Measurements from ENCODE around the gene CSTF2. TPM values are rescaled to one million over a fixed set of nuclear protein-coding genes. Genes with fewer than 3 reads are reported as not detected.

Gene CSTF2
- total RNA-seq, 1 experiment from 2014 or later = 41.5 TPM

DNA sequence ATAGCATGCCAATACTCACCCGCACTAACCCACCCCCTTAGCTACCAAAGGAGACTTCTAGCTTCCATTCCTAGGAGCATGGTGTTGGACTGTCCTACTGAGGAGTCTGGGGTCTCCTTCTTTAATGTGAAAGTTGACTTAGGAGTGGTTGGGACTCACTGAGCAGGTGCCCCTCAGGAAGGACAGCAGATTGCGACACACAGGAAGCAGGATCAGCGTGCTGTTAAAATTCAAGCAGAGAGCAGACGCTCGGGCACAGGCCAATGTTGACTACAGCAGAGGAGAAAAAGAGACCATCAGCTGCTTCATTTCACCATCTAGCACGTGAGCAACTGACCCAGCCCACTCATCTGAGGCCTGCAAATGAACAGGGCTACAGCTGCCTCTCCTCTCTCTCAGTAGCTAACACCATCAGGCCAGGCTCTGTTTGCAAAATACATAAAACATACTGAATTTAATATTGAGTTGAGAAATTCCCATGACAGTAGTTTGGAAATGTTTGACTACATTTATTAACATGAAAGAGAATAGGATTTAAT, 43.2 kb downstream of the CSTF2 start:
- TF ChIP-seq, protein P1, sequence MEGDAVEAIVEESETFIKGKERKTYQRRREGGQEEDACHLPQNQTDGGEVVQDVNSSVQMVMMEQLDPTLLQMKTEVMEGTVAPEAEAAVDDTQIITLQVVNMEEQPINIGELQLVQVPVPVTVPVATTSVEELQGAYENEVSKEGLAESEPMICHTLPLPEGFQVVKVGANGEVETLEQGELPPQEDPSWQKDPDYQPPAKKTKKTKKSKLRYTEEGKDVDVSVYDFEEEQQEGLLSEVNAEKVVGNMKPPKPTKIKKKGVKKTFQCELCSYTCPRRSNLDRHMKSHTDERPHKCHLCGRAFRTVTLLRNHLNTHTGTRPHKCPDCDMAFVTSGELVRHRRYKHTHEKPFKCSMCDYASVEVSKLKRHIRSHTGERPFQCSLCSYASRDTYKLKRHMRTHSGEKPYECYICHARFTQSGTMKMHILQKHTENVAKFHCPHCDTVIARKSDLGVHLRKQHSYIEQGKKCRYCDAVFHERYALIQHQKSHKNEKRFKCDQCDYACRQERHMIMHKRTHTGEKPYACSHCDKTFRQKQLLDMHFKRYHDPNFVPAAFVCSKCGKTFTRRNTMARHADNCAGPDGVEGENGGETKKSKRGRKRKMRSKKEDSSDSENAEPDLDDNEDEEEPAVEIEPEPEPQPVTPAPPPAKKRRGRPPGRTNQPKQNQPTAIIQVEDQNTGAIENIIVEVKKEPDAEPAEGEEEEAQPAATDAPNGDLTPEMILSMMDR (IDR thresholded peaks at IDR 0.05; ENCODE audit: insufficient read depth in 1 of 2, low read depth in 1 of 2, low read length in 1 of 2, severe bottlenecking in 1 of 2, unreplicated experiment in 1 of 2) = no peak
- Histone ChIP-seq H3K36me3 (ENCODE audit: control insufficient read depth, insufficient read depth, low read length) (no peaks in the 10 kb centered on the region), H3K4me1 (no peaks in the 10 kb centered on the region), H3K27me3 (replicated peaks; ENCODE audit: control insufficient read depth, insufficient read depth, low read length) (no peaks in the 10 kb centered on the region), H3K9me3 (no peaks in the 10 kb centered on the region), H3K4me3 (ENCODE audit: low read depth, low read length) (no peak overlapping the region)
- H3K27me3 Mint-ChIP-seq (ENCODE audit: insufficient read depth, unreplicated experiment) = no peaks in the 10 kb centered on the region
- no TSS peak for BruUV-seq (replicated peaks)
- ChIA-PET CTCF (no interaction called here), POLR2A (no interaction called here)
- peaks cover 7% of the 10 kb centered on the region for H3K4me1 Mint-ChIP-seq (ENCODE audit: low read depth, unreplicated experiment)
- peaks cover 12% of the 10 kb centered on the region for H3K36me3 Mint-ChIP-seq (ENCODE audit: insufficient read depth, unreplicated experiment)
- no peak overlapping the region for H3K27ac Mint-ChIP-seq (ENCODE audit: unreplicated experiment)
- intact Hi-C loops (cut with micrococcal nuclease; ENCODE audit: unreplicated experiment) = no loop called here
- no peaks in the 10 kb centered on the region for H3K9me3 Mint-ChIP-seq (ENCODE audit: unreplicated experiment)
- no peak overlapping the region for H3K4me3 Mint-ChIP-seq (ENCODE audit: unreplicated experiment)
- no peak for DNase-seq

DNA sequence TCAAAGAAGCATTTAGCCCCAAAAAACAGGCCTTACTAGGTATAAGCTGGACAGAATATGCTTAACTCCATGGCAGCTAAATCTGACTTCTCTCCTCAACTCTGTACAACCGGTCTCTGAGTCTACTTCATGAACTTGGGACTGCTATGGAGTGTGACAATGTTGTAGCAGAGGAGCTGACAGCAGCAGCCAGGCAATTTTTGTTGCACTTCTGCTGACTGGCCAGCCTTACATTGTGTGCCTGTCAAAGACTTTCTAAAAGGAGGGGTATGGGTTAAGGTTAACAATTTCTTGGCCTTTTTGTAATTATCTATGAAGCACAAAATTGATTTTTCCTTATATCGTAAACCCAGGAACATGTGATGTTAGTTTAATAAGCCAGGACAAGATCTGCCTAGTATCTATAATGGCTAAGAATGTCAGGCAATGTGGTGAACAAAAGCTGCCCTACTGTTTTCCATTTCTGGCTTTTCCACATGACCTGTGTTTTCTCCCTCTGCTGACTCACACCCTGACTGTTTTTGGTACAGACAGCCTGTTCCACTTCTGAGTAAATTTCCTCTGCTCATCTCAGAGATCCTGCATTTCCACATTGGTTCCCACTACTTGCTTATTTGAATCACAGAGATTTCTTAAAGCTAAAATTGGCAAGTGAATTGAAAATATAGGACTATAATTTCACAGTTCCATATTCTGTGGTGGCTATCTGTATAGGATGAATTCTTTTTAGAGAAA, 44.6 kb downstream of the CSTF2 start:
- Histone ChIP-seq H3K27me3 (replicated peaks; ENCODE audit: control insufficient read depth, insufficient read depth, low read length) (no peaks in the 10 kb centered on the region), H3K9me3 (no peaks in the 10 kb centered on the region), H3K36me3 (ENCODE audit: control insufficient read depth, insufficient read depth, low read length) (no peaks in the 10 kb centered on the region), H3K4me1 (no peaks in the 10 kb centered on the region), H3K4me3 (ENCODE audit: low read depth, low read length) (no peak overlapping the region)
- Mint-ChIP-seq H3K27ac (ENCODE audit: unreplicated experiment) (no peak overlapping the region), H3K9me3 (ENCODE audit: unreplicated experiment) (no peaks in the 10 kb centered on the region), H3K4me1 (ENCODE audit: low read depth, unreplicated experiment) (peaks cover 7% of the 10 kb centered on the region), H3K4me3 (ENCODE audit: unreplicated experiment) (no peak overlapping the region), H3K27me3 (ENCODE audit: insufficient read depth, unreplicated experiment) (no peaks in the 10 kb centered on the region), H3K36me3 (ENCODE audit: insufficient read depth, unreplicated experiment) (peaks cover 12% of the 10 kb centered on the region)
- BruUV-seq (replicated peaks) = no TSS peak
- intact Hi-C loops (cut with micrococcal nuclease; ENCODE audit: unreplicated experiment) = no loop called here
- no peak for DNase-seq
- ChIA-PET POLR2A (no interaction called here), CTCF (no interaction called here)
- TF ChIP-seq, protein P1 (IDR thresholded peaks at IDR 0.05; ENCODE audit: insufficient read depth in 1 of 2, low read depth in 1 of 2, low read length in 1 of 2, severe bottlenecking in 1 of 2, unreplicated experiment in 1 of 2) = no peak

DNA sequence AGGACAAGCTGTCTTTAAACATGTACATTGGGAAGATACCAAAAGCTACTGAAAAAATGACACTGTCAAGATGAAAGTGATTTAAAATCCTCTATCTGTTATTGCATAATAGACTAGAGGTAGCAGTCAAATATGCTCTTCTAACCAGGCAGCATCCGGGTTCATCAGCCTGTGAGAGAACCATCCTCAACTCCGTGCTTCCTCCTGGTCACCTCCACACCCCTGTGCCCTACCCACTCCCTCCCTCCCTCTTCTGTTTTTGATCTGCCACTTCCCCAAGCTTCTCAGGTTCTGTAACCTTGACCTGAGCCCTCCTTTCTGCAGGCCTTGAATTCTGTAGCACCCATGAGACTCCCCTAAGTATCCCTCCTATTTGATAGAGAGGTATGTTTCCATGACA, 48.1 kb downstream of the CSTF2 start:
- no TSS peak for BruUV-seq (replicated peaks)
- peaks cover 7% of the 10 kb centered on the region for H3K36me3 Mint-ChIP-seq (ENCODE audit: insufficient read depth, unreplicated experiment)
- H3K4me1 Mint-ChIP-seq (ENCODE audit: low read depth, unreplicated experiment) = peaks cover 22% of the 10 kb centered on the region
- Histone ChIP-seq H3K4me3 (ENCODE audit: low read depth, low read length) (no peak overlapping the region), H3K9me3 (no peaks in the 10 kb centered on the region), H3K36me3 (ENCODE audit: control insufficient read depth, insufficient read depth, low read length) (no peaks in the 10 kb centered on the region), H3K4me1 (no peaks in the 10 kb centered on the region; the same call in 1 of the 2 replicates), H3K27me3 (replicated peaks; ENCODE audit: control insufficient read depth, insufficient read depth, low read length) (no peaks in the 10 kb centered on the region)
- ChIA-PET CTCF (no interaction called here), POLR2A (no interaction called here)
- intact Hi-C loops (cut with micrococcal nuclease; ENCODE audit: unreplicated experiment) = no loop called here
- H3K9me3 Mint-ChIP-seq (ENCODE audit: unreplicated experiment) = no peaks in the 10 kb centered on the region
- no peaks in the 10 kb centered on the region for H3K27me3 Mint-ChIP-seq (ENCODE audit: insufficient read depth, unreplicated experiment)
- no peak overlapping the region for H3K4me3 Mint-ChIP-seq (ENCODE audit: unreplicated experiment)
- no peak for DNase-seq
- H3K27ac Mint-ChIP-seq (ENCODE audit: unreplicated experiment) = no peak overlapping the region
- TF ChIP-seq, protein P1 (IDR thresholded peaks at IDR 0.05; ENCODE audit: insufficient read depth in 1 of 2, low read depth in 1 of 2, low read length in 1 of 2, severe bottlenecking in 1 of 2, unreplicated experiment in 1 of 2) = no peak
